Measurements from ENCODE around the gene SCGB1D1. TPM values are rescaled to one million over a fixed set of nuclear protein-coding genes. Genes with fewer than 3 reads are reported as not detected.
"Not testable (repeated sequence)": the region's sequence is repeated elsewhere in the genome, so short reads cannot be mapped to it uniquely, and the experiment has no call there.

SCGB1D1 gene
- total RNA-seq, 2 donors from 2014 or later: not detected

GRCh38 chr11:62202910-62203309 lies 12.9 kb downstream of the SCGB1D1 start:
- Histone ChIP-seq H3K27me3 (no peaks in the 10 kb centered on the region), H3K4me3 (no peak overlapping the region), H3K4me1 (no peaks in the 10 kb centered on the region), H3K27ac (no peak overlapping the region), H3K9me3 (no peaks in the 10 kb centered on the region), H3K36me3 (no peaks in the 10 kb centered on the region)
- no peak for DNase-seq (ENCODE audit: low spot score)
- TF ChIP-seq, protein P1, sequence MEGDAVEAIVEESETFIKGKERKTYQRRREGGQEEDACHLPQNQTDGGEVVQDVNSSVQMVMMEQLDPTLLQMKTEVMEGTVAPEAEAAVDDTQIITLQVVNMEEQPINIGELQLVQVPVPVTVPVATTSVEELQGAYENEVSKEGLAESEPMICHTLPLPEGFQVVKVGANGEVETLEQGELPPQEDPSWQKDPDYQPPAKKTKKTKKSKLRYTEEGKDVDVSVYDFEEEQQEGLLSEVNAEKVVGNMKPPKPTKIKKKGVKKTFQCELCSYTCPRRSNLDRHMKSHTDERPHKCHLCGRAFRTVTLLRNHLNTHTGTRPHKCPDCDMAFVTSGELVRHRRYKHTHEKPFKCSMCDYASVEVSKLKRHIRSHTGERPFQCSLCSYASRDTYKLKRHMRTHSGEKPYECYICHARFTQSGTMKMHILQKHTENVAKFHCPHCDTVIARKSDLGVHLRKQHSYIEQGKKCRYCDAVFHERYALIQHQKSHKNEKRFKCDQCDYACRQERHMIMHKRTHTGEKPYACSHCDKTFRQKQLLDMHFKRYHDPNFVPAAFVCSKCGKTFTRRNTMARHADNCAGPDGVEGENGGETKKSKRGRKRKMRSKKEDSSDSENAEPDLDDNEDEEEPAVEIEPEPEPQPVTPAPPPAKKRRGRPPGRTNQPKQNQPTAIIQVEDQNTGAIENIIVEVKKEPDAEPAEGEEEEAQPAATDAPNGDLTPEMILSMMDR (IDR thresholded peaks at IDR 0.05): no peak

DNA sequence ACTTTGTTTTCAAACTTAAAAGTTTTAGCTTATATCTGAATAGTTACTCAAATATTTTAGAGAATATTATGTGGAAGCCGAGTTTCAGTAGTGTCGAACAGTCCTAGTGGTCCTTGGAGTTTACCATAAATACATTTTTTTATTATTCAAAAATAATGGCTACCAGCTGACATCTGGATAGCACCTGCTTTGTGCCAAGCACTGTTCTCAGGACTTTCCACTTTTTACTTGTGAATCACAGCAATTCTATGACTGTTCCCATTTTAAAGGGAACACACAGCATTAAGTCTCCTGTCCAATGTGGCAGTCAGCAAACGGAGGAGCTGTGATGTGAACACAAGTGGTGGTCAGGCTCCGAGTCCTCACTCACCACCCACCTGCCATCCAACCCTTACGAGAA lies 14.4 kb downstream of the SCGB1D1 start:
- no peaks in the 10 kb centered on the region for H3K4me1 ChIP-seq
- no peak overlapping the region for H3K4me3 ChIP-seq
- no peak for DNase-seq (ENCODE audit: low spot score)
- no peak overlapping the region for H3K27ac ChIP-seq
- TF ChIP-seq, protein P1 (IDR thresholded peaks at IDR 0.05): no peak
- H3K36me3 ChIP-seq: no peaks in the 10 kb centered on the region
- no peaks in the 10 kb centered on the region for H3K9me3 ChIP-seq
- H3K27me3 ChIP-seq: no peaks in the 10 kb centered on the region

DNA sequence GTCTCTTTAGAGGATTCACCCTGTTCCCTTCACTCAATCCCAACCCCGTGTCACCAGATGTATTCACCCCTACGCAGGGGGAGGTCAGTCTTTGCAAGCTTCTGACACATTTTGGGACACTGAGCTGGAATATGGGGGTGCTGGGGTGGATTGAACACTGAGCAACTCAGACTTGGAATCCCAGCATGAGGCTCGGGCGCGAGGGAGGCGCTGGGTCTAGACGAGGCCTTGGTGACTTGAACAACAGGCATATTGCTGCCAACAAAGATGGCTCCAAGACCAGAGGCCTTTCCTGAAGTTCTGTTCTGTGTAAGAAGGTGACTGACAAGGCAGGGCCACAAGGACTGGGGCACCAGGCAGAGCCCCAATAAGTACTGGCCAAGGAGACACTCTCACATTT lies 15.4 kb downstream of the SCGB1D1 start:
- Histone ChIP-seq H3K27me3 (no peaks in the 10 kb centered on the region), H3K4me1 (no peaks in the 10 kb centered on the region), H3K4me3 (no peak overlapping the region), H3K27ac (no peak overlapping the region), H3K9me3 (no peaks in the 10 kb centered on the region), H3K36me3 (no peaks in the 10 kb centered on the region)
- TF ChIP-seq, protein P1 (IDR thresholded peaks at IDR 0.05): no peak
- DNase-seq (ENCODE audit: low spot score): no peak

DNA sequence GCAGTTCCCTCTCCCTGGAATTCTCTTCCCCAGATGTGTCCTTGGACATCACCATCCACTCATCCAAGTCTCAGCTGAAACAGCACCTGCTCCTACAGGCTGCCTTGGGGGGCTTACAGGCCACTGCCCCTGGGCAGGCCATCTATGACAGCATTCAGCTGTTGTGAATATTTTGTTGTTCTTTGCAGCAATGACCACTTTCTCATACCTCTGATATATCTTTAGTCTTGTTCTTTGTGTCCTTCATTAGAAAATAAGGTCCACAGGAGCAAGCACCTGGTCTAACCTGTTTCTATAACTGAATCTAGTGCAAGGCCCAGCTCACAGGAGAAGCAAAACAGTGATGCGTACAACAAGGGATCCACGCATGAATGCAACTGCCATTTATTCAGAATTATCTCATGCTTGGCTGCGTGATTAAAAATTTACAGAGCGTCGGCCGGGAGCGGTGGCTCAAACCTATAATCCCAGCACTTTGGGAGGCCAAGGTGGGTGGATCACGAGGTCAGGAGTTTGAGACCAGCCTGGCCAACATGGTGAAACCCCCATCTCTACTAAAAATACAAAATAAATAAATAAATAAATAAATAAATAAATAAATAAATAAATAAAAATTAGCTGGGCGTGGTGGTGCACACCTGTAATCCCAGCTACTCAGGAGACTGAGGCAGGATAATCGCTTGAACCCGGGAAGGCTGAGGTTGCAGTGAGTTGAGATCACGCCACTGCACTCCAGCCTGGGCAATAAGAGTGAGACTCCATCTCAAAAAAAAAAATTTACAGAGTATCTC lies 16.5 kb downstream of the SCGB1D1 start:
- H3K4me3 ChIP-seq; H3K9me3 ChIP-seq; H3K4me1 ChIP-seq; H3K27ac ChIP-seq; DNase-seq (ENCODE audit: low spot score); H3K36me3 ChIP-seq; H3K27me3 ChIP-seq: not testable (repeated sequence)

GRCh38 chr11:62208785-62209144 lies 18.7 kb downstream of the SCGB1D1 start:
- Histone ChIP-seq H3K4me3 (no peak overlapping the region), H3K27me3 (no peaks in the 10 kb centered on the region), H3K36me3 (no peaks in the 10 kb centered on the region), H3K4me1 (no peaks in the 10 kb centered on the region), H3K9me3 (no peaks in the 10 kb centered on the region), H3K27ac (no peak overlapping the region)
- DNase-seq (ENCODE audit: low spot score): no peak
- TF ChIP-seq, protein P1 (IDR thresholded peaks at IDR 0.05): no peak

- Histone ChIP-seq H3K36me3 (no peaks in the 10 kb centered on the region), H3K27me3 (no peaks in the 10 kb centered on the region), H3K27ac (no peak overlapping the region), H3K9me3 (peaks cover 0 to 9% of the 10 kb centered on the region in 2 donors), H3K4me3 (no peak overlapping the region), H3K4me1 (no peaks in the 10 kb centered on the region)
- no peak for DNase-seq (ENCODE audit: low spot score)
- TF ChIP-seq, protein P1 (IDR thresholded peaks at IDR 0.05): peak in 1 of 2 donors; percentile 15
These were observed 27.3 kb downstream of the SCGB1D1 start for GRCh38 chr11:62217191-62217748.
